Raji (cell line): ENCODE results near the gene EMD.

Source experiments
- POLR2A ChIP-seq: IDR thresholded peaks from 2 replicates; pipeline ENCODE4 v1.6.1; 2011; ENCODE audit warnings: low read depth, low read length, control low read depth; ENCODE audit not compliant: insufficient read depth

The EMD gene

DNA sequence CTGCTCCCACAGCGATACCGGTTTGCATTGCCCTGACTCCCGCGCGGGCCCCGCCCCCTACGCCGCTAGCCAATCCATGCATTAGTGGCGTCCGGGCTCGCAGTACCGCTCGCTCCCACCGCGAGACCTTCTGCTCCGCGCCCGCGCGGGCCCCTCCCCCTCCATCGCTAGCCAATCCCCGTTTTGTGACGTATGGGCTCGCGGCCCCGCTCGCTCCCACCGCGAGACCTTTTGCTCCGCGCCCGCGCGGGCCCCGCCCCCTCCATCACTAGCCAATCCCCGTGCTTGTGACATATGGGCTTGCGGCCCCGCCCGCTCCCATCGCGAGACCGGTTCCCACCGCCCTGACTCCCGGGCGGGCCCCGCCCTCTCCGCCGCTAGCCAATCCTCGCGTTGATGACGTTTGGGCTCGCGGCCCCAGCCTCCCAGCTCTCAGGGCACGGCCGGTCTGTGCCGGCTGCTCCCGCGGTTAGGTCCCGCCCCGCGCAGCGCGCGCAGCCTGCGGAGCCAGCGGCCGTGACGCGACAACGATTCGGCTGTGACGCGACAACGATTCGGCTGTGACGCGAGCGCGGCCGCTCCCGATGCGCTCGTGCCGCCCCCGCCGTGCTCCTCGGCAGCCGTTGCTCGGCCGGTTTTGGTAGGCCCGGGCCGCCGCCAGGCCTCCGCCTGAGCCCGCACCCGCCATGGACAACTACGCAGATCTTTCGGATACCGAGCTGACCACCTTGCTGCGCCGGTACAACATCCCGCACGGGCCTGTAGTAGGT is at the start of gene EMD:
Gene EMD, plus strand, starts transcription at position 497 of the 770 bp plus-strand sequence. Its CDS starts 190 bp downstream, at position 687.
- TF ChIP-seq POLR2A = peak; percentile 71

DNA sequence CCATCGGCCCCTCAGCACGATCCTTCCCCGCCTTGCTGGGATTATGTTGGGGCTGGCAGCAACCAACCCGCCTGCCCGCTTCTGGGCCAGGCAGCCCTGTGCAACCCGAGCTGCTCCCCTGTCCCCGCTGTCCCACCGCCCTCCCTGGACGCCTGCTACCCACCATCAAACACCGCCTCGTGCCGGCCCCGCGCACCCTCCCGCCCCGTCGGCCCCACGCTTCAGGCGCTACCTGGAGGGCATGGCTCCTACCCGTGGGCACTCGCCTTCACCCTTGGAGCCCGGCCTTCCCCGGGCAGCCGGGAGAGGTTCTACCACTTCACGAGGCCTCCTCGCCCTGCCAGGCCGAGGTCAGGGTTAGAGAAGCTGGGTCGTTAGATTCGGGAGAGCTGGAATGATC is 46.5 kb upstream of the EMD start:
- TF ChIP-seq POLR2A = no peak

DNA sequence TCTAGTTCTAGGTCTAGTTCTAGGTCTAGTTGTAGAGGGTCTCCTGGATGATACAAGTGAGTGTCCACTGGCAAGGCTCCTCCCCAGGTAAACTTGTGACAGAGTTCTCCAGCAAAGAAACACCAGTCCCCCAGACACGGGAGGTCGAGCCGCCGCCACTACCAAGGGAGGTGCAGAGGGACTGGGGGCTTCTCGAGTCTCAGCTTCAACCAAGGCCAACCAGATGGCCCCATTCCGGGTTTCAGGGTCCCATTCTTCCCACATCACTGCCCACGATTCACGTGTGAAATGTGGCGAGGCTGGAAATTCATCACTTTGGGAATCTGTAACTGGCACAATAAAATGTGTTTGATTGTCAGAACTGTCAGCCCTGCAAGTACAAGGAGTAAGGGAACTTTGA is 46.0 kb upstream of the EMD start:
- no peak for TF ChIP-seq POLR2A

DNA sequence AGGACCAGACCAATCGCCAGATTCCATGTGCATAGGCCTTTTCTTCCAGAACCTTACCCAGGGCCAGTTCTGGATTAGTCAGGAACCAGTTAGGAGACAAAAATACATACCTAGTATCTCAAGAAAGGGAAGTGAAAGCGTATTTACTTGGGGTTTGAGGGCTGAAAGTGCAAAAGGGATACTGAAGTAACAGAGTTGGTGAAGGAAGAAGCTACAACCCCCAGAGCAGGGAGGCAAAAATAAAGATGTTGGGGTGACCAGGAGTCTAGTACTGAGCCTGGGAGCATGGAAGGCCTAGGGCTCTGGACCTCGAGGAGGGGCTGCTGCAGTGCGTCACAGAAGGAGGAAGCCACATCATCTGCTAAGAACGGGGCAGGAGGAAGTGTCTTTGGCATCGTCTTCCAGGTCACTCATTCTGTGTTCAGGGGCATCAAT is 45.2 kb upstream of the EMD start:
- TF ChIP-seq POLR2A = no peak

DNA sequence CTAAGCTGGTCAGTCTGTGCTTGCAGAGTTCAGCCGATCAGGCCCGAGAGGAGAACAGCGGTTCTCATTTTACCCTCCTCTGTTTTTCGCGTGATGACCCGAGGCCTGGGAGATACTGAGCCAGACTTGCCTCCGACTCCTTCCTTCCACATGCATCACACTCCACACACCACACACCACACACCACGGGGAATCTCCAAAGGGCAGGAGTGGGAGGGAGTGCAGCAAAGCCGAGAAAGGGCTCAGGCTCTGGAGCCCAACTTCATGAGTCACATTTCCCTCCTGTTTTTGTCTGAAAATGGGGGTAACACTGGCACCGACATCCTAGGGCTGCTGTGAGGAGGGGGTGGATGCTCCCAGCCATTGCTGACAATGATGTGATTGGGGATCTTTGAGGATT is 44.6 kb upstream of the EMD start:
- no peak for TF ChIP-seq POLR2A

DNA sequence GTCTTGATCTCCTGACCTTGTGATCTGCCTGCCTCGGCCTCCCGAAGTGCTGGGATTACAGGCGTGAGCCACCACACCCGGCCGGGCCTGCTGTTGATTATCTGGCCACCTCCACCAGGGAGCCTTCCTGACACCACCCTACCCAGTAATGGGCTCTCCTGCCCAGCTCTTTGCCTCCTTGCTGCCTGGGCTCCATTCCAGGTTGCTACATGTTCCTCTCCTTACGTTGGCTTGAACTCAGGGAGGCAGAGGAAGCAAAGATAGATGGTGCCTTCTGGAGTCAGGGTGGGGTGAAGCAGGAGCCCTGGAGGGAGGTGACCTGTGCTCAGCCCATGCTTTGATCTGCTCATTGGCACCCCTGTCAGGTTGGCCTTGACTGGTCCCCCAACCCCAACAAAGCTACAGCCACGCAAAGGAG is 31.0 kb upstream of the EMD start:
- TF ChIP-seq POLR2A = no peak

DNA sequence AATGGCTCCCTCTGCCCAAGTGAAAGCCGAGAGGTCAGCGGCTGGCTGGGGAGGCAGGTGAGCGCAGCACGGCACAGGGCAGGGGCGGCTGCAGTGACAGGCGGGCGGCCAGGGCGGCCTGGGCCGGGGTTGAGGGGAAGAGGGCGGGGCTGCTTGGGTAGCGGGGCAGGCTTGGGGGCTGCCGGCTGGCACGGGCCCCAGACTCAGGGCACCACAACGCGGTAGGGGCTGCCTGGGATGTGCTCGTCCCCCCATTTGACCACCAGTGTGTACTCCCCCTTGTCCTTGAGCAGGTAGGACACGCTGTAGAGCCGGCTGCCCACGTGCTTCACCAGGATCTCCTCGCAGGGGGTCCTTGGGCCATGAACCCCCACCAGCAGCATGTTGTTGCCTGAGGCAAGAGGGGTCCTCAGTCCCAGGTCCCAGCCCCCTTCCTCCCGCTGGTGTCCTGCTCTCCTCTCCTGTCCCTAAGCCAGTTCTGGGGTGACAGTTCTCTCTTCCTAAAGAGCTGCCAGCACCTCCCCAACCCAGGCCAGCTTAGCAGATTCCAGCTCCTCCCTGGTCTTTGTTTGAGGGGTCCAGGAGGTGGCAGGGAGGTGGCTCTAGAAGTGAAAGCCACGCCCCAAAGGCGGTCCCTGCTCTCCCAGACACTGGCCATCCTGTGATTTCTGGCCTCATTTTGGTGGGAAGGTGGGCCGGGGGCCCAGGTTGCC is 30.3 kb upstream of the EMD start:
- TF ChIP-seq POLR2A = no peak

DNA sequence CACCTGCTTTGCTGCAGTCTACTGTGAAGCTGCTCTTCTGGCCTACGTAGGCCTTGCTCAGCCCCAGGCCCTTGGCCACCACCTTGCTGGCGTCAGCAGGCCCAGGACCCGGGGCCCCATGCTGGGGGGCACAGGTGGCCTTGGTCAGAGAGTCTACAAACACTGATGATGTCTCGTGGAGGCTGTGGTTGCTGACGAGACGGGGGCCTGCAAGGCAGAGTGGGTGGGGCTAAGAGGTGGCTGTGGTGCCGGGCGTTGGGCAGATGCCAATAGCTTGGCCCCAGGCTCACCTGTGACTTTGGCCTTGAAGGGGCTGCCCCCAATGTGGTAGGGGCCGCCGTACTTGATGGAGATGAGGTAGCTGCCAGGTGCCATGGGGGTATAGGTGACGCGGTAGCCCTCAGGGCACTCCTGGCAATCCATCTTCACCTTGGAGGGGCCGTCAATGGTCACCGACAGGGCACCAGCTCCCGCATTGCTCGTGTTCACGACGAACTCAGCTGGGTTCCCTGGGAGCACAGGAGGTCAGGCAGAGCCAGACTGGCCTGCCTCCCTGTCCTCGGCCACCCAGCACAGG is 29.6 kb upstream of the EMD start:
- TF ChIP-seq POLR2A = no peak

DNA sequence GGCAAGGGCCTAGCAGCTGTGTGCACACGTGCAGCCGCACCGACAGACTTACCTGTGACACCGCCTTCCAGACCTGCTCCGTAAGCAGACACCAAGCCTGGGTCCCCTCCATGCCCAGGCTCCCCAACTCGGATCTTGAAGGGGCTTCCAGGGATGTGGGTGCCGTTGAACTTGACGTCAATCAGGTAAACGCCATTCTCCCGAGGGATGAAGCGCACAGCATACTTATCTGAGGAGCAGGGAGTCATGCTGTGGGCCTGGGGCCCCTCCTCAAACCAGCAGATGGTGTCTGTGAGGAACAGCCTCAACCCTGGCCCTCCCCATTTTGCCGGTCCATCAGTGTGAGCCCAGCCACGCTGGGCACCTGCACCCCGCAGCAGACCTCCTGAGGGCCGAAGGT is 29.1 kb upstream of the EMD start:
- TF ChIP-seq POLR2A = no peak

DNA sequence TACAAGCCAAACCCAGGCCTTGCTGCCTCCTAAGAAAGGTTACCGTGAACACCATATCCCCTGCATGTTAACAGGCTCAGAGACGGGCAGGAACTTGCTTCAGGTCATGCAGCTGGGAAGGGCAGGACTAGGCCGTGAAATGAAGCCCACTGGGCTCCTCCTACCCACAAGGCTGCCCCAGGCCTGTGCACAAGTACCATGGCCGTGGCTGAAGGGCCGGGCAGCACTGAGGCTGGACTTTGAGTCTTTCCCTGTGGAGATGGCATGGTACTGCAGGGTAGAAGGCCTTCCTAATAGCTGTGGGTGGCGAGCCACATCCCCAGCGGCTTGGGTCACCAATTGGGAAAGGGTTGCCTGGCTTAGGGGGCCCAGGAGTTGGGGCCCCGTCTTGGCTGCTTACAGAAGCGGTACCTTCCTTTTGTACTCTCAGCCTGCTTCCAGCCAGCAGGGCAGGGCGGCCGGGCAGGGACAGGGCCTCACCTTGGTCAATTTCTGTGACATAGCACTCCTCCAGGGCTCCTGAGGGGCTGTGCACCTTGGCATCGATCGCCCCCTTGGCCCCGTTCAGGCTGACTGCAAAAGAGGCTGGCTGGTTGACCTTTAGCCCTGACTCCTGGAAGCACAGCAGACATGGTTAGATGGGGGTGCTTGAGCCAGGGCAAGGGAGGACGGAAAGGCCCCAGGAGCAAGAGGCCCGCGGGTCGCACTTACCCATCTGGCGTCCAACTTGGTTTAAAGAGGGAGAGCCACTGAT is 28.5 kb upstream of the EMD start:
- TF ChIP-seq POLR2A = no peak

DNA sequence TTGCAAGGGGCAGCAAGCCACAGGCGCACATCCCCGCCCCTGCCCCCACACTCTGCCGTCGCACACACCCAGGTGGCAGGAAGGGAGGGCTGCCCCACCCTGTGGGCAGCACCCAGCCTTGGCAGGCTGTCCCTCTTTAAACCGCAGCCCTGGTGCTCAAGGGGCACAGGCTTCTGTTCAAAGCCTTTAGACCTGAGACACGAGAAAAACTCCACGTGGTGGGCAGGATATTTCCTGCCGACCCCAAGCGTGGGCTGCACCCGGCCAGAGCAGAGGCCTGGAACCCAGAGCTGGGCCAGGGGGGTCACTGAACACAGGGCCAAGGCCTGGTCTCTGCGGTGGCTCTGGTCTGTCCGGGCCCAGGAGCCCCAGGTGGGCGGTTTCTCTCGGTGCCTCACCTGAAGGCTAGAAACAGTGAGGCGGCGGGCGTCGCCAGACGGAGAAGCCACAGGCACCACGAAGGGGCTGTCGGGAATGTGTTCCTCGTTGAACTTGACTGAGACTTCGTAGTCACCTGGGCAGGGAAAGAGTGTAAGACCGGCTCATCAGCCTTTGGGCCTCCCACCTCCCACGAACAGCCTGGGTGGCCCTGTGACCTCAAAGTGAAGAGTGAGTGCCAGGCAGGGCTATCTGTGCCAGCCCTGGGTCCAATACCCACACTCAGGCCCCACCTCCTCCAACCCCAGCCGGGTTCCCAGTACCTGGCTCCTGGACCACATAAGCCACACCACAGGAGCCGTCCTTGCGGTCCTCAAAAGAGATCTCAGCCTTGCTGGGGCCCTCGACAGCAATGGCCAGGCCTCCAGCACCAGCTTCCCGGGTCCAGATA is 27.7 kb upstream of the EMD start:
- TF ChIP-seq POLR2A = no peak

DNA sequence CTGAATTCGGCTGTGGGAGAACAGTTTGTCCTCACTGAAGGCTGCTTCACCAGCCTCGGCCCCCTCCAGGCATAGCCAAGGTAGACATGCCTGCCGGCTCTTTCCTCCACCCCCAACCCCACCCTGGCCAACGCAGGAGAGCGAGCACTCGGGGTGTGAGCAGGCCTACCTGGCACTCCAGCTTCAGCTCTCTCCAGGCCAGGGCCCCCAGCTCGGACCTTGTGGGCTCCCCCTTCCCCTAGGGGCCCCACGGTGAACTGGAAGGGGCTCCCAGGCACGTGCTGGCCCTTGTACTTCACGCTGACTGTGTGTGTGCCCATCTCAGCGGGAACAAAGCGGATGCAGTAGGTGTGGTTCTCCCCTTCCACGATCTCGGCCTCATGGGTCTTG is 27.1 kb upstream of the EMD start:
- no peak for TF ChIP-seq POLR2A

DNA sequence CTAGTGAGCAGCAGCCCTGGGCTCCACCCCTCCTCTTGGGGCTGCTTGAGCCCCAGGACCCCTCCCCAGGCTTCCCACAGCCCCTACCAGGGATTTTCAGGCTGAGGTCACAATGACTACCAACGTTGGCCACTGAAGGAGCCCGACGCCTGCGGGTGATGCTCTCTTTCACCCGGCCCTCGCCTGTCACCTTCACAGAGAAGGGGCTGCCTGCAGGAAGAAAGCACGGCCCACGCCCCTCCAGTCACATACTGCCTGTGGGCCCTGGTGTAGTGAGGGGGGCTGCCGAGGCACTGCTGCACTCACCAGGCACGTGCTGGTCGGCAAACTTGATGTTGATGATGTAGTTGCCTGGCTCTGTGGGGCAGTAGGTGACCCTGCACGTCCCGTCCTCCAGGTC is 26.6 kb upstream of the EMD start:
- no peak for TF ChIP-seq POLR2A

DNA sequence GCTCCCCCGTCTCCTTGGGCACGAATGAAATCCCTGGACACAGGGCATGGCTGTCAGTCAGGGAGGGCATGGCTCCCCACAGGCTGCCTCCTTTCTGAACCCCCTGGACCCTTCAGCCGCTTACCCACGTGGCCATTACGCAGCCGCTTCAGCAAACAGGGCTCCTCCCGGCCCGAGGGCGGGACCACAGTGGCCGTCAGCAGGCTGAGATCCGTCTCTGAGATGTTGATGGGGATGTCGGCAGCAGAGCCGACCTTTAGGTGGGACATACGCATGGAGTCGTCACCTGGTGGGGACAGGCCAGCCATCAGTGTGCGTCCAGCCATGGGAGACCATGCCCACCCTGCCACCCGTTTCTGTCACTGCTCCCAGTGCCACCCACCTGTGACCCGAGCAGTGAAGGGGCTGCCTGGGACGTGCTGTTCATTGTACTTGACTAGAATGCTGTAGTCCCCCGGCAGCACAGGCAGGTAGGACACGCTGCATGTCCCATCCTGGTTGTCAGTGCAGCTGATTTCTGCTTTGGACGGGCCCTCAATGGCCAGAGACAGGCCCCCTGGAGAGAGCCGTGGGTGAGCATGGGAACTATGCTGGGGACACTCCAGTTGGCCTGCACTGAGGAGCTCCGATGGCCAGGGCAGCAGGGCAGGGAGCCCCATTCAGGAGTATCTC is 25.8 kb upstream of the EMD start:
- TF ChIP-seq POLR2A = no peak
